NCI-H187 treated with DMSO at 0.1 percent for 48 hours (cell line): ENCODE results near the gene SEMA5B.

Source experiments
- DNase-seq: peaks from one replicate; lab custom pipeline; 2025; lab: John Stamatoyannopoulos, UW

SEMA5B gene

DNA sequence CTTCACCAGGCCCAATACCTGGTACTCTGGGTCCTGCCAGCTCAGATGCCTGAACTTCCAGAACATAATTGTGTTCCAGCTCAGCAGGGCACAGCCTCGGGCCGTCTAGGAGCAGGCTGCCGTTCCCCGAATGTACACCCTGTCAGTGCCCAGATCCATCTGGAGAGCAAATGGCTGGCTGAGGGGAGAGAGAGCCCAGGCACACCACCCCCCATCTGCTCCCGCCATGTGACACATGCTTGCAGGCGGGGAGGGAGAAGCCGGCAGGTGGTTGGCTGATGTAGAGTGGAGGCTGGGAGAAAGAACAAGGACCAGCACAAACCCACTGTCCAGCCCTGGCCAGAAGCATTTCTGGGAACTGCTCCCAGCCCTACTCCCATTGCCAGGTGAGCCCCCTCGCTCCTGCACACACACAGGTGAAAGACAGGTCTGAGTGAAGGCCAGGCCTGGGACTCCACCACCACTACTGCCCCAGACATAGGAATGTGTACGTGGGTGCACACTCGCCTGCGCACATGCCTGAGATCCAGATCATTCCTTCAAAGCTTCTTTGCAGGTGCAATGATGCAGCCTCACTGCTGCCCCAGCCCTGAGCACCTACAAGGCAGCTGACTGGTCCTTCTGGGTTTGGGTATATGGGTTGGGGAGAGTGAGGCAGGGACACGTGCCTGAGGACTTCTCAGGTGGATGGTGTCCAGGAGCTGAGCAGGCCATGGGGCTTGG, 53.5 kb downstream of the SEMA5B start:
- DNase-seq: no peak

DNA sequence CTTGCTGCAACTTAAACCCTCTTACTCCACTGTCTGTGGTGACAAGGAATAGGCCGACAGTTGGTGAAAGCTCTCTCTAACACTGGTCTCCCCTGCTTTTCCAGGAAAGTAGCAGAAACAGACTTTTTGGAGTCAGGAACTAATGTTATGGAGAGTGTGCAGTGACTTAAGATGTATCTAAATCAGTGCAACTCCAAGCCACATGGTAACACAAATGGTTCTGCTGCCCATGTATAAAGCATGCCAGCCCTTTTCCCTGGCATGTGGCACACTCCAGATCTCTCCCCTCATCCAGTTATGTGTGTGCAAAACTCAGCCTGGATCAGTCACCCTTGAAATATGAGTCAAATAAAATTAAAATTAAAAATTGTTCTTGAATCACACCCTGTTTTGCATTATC, 55.4 kb downstream of the SEMA5B start:
- no peak for DNase-seq

DNA sequence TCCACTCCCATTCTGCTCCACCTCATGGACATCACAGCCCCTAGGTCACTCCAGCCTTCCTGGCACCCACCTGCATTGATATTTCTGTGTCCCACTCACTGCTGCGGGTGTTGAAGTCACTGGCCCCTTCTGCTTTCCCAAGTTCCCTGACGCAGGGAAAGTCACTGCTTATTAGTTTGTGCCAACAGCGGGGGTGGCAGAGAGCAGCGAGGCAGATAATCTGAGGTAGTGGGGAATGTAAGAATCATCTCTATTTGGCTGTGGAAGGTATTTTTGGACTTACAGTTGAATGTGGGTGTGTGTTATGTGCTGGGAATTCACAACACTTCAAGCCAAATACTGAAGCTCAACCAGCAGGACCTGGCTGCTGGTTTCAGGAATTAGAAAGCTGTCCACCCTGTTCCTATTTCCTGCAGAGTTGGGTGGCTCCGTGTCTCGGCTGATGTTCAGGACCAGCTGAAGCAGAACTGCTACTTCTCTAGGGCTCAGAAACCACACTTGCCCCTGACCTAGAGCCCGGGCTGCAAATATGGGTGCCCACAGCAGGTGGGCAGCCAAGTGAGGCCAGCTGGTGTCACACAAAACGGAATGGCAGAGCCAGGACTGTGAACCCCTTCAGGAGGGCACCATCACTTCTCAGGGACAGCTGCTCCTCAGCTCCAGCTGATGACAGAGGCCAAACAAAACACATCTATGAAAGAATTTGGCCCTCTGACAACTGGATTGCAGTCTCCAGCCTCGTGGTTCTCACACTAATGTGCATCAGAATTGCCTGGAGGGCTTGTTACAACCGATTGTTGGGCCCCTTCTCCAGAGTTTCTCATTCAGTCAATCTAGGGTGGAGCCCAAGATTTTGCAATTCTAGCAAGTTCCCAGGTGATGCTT, 57.7 kb downstream of the SEMA5B start:
- DNase-seq: no peak

DNA sequence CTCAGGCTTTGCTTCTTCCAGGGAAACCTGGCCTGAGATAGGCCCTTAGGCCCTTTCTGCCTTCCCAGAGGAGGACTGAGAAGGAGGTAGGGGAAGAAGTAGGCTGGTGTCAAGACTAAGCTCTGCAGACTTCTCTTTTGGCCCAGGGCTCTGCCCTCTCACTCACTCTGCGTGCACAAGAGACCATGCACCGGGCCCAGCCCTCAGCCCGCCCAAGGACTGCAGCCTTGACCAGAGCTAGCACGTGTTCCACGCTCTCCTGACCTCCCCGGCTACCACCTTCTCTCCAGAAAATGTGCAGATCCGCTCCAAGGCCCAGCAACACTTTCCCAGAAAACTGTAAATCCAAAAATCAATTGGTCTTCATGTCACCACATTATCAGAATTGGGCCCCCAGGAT, 59.8 kb downstream of the SEMA5B start:
- DNase-seq: no peak

DNA sequence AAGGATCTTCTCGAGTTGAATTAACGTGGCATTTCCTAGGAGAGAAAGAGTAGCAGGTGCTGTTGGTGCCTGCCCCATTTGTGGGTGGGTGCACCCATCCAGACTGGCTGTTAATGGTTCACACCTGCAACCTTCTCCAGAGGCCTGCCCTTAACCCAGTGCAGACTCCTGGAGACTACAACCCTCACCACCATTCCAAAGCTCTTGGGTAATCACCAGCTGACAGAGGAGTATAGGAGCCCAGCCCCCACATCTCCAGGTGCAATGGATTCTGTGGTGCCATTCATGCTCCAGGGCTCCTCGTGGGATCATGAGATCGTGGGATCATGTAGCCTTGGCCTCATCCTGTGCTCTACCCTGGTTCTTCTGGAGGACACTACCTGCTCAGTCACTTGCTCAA, 60.2 kb downstream of the SEMA5B start:
- no peak for DNase-seq

DNA sequence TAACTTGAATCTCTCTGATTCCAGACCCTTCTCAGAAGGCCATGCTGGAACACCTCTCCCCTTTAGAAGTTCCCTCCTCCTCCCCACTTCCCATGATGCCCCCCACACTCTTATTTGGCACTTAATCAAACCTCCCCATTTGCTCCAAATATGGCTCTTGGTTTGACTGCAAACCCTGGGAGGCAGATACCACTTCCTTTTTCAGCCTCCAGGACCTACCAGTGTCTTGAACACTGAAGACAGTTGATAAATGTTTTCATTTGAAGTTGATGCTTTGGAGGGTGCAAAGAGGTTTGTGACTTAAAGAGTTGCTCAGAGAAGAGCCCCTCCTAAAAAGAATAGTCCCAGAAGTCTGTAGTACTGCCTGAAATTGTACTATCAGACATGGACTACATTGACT, 61.5 kb downstream of the SEMA5B start:
- DNase-seq: no peak

DNA sequence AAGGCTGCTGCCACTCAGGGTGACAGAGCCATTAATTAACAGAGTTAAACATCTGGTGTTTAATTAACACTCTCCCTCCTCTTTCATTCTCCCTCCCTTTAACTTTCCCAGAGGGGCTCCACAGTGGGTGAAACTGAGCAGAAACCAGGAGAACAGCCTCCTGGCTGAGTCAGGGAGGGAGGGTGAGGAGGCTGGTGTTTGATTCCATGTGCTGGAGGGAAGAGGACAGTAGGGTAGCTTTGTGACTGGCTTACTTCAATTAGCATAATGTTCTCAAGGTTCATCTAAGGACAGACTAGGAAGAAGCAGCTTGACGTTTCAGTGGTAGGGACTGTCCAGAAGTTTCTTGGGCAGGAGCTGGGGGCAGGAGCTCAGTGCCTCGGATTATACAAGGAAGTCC, 62.8 kb downstream of the SEMA5B start:
- DNase-seq: no peak

DNA sequence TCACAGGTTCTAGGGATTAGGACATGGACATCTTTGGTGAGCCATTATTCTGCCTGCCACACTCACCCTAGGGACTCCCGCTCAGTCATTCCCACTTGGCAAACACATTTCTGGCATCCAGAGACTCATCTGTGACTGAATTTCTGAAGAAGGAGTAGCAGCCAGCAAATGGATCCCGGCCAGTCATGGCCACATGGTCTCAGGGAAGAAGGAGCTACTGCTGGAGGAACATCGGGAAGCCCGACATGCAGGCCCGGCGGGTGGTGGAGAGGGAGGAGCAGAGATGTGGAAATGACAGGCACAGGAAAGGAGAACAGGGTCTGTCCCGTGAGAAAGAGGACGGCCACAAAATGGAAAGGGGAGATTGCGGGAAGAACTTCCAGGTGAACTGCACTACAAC, 65.4 kb downstream of the SEMA5B start:
- DNase-seq: no peak

DNA sequence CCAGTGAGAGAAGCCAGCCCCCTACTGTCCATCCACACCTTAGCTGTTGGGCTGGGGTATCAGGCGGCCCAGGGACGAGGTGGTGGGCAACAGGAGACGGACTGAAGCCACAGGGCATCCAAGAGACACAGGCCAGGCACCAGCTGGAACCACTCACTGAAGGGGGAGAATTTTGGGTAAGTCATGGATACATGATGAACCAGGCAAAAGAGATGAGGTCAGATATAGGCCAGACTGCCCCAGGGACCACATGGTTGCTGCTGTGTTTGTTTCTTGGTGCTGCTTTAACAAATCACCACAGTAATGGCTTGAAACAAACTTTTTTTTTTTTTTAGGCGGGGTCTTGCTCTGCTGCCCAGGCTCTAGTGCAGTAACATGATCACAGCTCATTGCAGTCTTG, 66.4 kb downstream of the SEMA5B start:
- no peak for DNase-seq

DNA sequence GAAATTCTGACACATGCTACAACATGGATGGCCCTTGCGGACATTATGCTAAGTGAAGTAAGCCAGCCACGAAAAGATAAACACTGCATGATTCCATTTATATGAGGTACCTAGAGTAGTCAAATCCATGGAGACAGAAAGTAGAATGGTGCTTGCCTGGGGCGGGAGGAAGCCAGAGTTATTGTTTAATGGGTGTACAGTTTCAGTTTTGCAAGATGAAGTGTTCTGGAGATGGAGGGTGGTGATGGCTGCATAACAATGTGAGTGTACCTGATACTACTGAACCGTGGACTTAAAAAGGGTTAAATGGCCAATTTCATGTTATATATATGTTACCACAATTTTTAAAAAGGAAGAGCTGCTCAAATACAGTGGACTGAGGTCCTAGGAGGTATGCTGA, 66.9 kb downstream of the SEMA5B start:
- no peak for DNase-seq

DNA sequence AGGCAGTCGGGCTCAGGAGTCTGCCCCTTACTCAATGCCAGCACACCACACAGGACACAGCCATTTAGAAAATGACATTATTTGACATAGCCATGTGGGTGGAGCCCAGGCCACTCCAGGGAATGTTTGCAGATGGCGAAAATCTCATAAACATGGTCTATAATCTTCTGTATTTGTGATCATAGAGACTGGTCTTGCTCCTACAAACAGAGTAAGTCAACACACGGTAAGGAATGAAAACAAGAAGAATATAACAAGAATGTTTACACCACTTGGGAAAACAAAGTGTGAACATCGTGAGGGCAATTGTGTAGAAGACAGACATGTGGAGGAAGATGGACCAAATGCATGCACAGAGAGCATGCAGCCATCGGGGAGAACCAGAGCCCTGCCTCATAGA, 68.2 kb downstream of the SEMA5B start:
- DNase-seq: no peak

DNA sequence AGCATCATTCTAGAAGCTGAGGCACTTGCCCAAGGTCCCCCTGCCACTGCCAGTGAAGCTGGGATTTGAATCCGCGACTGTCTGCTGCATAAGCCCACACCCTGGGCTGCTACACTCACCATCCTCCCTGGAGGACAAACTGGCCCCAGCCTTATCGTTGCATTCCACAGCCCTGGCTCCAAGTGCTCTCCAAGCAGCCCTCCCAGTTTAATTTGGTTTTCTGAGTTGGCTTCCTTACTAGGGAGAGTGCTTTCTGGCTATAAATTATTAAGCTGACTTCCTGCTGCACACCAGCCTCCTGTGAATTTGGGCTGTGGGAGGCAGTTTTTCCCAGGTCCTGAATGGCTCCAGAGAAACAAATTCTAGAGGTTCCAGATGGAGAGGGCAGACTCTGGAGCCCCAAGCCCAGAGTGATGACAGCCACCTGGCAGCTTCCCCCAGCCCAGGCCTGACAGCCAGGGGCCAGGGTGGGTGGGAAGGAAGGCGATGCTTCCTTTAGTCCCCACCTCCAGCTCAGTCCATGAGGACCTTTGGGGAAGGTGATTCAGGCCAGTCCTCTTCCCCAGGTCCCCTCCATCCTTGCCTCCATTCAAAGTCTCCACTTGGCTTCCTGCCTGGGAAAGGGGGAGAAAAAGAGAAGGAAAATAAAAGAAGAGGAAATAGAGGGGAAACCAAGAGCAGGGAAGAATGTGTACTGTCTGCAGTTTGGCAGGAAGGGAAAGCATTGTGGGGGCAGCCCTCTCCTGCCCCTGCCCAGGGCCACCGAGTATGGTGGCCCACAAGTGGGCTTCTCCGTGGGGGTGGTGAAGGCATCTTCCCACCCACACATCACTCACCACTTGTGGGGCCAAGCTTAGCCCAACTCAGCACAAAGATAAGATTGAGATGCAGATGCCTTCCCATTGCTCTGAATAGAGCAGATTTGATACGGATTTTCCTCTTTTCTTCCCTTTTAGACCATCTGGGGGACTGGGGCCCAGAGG, 69.6 kb downstream of the SEMA5B start:
- DNase-seq: no peak

DNA sequence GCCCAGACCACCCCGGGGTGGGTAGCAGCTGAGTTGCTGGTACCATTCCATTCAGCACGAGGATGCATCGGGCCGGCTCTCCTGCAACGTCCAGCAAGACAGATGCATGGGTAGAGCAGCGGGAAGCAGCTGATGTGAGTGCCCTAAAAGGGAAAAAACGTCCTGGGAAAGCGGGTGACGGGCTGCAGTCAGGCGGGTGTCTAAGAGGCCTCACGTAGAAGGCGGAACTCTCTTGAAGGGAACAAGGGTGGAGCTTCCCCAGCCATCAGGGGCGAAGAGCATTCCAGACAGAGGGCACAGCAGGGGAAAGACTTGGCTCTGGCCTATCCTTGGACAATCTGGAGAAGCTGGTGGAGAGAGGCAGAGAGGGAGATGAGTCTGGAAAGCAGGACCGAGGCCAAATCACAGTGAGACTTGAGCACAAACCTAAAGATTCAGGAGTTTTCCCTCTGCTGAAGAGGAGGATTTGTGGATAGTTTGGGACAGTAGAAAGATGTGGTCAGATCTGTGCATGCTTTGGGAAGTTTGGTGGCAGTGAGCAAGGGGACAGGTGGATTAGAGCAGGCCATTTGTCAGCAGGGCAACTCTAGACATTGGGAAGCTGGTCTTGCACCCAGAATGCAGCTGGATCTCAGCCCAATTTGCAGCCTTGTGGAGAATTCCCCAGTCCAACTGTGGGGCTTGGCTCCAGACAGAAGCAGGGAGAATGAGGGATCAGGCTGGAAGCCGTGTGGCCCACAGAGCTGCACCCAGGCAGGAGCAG, 70.7 kb downstream of the SEMA5B start:
- DNase-seq: no peak

DNA sequence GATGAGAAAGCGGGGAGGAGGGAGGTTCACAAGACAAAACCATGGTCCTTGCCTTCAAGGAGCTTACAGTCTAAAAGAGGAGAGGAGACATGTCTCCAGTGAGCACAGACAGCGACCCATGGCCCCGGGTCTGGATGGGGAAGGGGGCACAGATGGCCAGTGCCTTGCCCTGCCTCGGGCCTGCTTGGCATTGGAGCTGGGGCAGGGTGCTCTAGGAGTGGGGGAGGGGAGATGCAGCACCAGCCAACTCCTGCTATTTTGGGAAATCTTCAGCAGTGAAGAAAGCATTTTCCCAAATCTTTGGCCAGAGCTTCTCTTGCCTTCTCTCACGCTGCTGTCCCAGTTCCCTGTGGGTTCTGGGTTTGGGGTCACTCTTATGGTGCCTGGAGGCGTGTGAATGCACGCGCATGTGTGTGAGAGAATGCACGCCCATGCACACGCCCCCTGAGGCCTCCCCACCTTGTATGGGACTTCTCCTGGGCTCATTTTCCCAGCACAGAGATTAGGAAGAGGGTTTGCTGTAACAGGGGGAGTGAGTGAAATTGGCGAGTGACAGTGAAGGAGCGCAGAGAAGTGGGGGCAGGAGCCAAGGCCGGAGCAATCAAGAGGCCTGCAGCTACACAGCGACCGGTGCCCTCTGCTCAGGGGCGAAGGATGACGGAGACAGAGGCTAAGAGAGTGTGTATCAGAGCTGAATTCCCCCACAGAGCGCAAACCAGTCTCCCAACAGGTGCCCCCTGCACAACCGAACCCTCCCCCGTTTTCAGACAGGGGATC, 71.5 kb downstream of the SEMA5B start:
- DNase-seq: no peak

DNA sequence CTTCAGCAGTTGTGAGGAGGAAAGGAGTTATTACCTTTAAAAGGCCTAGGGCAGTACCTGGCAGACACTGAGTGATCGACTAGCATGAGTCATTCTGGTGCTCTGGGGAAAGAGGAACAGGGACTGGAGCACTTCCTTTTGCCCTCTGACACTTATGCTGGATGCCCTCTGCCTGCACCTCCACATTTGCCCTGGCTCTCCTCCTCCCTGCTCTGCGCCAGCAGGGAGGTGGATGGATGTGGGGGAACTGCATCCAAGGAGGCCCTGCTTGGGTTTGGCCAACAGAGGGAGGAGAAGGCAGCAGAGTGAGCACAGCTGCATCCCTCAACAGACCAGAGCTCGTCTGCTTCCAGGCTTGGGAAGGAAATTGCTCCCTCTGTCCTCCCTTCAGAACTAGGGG, 75.0 kb downstream of the SEMA5B start:
- DNase-seq: no peak

DNA sequence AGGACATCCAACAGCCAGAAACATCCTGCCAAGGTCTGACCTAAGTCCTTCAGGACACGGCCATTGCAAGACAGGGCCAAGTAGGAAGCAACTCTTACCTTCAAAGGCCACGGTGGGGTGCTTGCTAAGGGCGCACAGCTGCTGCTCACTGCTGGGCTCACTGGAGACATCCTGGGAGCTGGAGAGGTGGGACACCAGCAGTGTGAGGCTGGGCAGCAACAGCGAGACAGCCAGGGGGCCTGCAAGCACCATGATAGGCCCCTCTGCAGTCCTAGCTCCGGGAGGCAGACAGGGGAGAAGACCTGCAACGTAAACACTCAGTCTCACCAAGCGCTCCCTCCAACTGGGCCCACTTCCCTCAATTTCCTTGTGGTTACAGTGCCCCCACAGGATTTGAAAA, 79.2 kb downstream of the SEMA5B start:
- DNase-seq: no peak

DNA sequence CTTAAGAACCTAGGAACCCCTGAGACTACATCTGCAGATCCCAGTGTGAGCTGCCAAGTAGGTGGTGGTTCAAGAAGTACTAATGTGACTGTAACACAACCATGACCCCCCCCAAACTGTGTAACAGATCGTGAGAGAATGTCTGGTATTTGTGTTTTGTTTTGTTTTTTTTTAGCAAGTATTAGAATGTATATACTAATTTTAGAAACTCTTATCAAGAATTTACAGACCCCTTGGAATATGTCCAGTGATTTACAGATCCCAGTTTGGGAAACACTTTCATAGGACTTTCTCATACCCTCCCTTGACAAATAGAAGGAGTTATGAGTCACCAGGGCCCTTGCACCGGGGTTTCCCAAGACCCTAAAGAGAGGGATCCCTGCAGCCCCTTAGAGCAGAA, 79.8 kb downstream of the SEMA5B start:
- DNase-seq: no peak

DNA sequence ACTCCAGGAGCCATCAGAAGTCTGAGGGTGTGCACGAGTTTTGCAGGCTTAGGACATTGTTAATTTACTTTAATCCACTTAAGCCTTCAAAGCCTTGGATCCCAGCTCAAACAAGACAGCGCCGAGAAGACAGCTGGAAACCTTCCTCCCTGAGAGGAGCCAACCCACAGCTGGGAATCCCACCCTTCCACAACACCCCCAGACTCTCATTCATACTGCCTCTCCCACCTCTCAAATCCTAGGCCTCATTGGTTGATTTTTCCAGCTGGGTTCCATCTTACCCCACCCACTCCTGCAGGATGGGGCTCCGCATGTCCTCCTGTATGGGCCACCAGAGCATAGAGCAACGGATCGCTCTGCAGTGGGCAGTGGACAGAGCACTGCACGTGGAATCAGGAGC, 80.4 kb downstream of the SEMA5B start:
- no peak for DNase-seq

DNA sequence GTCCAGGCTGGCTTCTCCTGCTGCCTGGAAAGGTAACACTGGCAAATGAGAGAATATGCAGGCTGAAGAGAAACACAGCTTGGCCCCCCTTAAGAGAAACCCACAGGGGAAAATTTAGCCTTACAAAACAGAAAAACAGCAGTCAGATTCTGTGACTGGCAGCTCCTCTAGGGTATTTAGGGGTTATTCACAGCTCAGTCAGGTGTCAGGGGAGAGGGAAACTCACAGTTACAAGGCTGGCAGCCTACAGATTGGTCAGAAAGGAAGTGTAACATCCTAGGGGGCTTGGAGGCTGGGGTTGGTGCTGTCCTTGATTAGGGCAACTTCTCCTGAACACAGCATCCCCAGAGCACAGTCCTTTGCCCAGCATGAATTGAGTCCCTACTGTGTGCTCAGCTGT, 81.4 kb downstream of the SEMA5B start:
- DNase-seq: no peak

DNA sequence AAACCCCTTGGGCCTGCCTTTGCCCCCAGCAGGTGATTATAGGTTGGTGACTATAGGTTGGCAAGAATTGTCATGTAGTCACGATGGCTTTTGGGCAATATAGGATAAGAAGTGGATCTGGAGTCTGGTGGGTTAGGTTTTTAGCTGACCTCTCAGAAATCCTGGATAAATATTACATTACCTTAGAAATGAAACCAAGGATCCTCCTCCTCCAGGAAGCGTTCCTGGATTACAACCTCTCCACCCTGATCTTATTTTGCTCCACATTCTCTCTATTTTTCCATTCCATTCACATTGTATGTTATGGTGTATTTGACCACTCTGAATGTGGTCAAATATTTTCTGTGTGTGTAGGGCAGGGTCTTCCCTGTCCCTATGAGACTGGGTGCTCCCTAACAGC, 82.3 kb downstream of the SEMA5B start:
- DNase-seq: no peak

DNA sequence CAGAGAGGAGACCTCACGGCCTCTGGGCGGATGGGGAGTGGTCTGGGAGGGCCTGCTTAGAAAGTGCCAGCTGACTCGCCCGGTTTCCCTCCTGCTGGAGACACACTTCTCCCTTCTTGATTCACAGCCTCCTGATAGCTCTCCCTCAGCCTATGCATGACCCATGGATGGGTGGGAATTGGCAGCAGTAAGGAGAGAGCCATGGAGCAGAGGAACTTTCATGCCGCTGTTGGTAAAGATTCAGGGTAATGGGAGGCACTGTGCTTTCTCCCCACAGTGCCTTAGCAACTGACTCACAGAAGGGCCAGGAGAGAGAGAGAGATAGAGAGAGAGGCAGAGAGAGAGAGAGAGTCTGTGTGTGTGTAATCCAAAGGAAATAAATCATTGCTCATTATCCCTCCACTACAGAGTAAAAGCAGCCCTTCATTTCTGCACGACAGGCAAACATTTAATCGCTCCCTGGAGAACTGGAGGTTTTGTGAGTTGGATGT, 82.8 kb downstream of the SEMA5B start:
- no peak for DNase-seq
